Fibroblast of lung (primary cell): ENCODE results near the gene FADS6. TPM values are rescaled to one million over a fixed set of nuclear protein-coding genes. Genes with fewer than 3 reads are reported as not detected.
A peak's percentile ranks its signal among the peaks of the same experiment; 100 is the strongest.

Experiments used
- DNase-seq, 2 donors: peaks; one replicate each; pipeline versions ENCODE4 v3.0.0 to v3.0.0-alpha.2; 2010; ENCODE audit warnings: low read depth in 2 of 2
- H2AFZ ChIP-seq: 2 replicates; pipeline ENCODE4 v1.5.1; 2012; ENCODE audit warnings: low read length, control low read depth, inconsistent platforms
- H3K27ac ChIP-seq: 2 replicates; pipeline ENCODE4 v1.5.1; 2011; ENCODE audit warnings: low read length, control low read depth; ENCODE audit not compliant: insufficient read depth
- H3K27me3 ChIP-seq: 2 replicates; pipeline ENCODE4 v1.5.1; 2011; ENCODE audit warnings: mild to moderate bottlenecking, low read length; ENCODE audit not compliant: control insufficient read depth, insufficient read depth
- H3K36me3 ChIP-seq: 2 replicates; pipeline ENCODE4 v1.5.1; 2011; ENCODE audit warnings: low read length; ENCODE audit not compliant: control insufficient read depth, insufficient read depth
- H3K4me1 ChIP-seq: 2 replicates; pipeline ENCODE4 v1.5.1; 2011; ENCODE audit warnings: low read length; ENCODE audit not compliant: control insufficient read depth, insufficient read depth; ENCODE audit errors: extremely low read depth
- H3K4me2 ChIP-seq: 2 replicates; pipeline ENCODE4 v1.5.1; 2011; ENCODE audit warnings: low read length, control low read depth; ENCODE audit not compliant: insufficient read depth; ENCODE audit errors: extremely low read depth
- H3K4me3 ChIP-seq, 4 experiments: fragments of 200-600 bp in 1 of 4; sonication (generic) in 1 of 4; replicated peaks in 1 of 4; 2 replicates each; pipeline ENCODE4 v1.5.1; 2011 to 2016; ENCODE audit warnings: low read length in 4 of 4, low read depth in 3 of 4, mild to moderate bottlenecking in 3 of 4, control low read depth in 2 of 4, inconsistent platforms in 1 of 4, mixed read lengths in 1 of 4; ENCODE audit not compliant: insufficient read depth in 1 of 4; ENCODE audit errors: control extremely low read depth in 1 of 4
- H3K79me2 ChIP-seq: 2 replicates; pipeline ENCODE4 v1.5.1; 2012; ENCODE audit warnings: mild to moderate bottlenecking, low read length, inconsistent platforms; ENCODE audit not compliant: control insufficient read depth, insufficient read depth
- H3K9ac ChIP-seq: 2 replicates; pipeline ENCODE4 v1.5.1; 2011; ENCODE audit warnings: mild to moderate bottlenecking, low read length, control low read depth; ENCODE audit not compliant: insufficient read depth
- H3K9me3 ChIP-seq: 2 replicates; pipeline ENCODE4 v1.5.1; 2012; ENCODE audit warnings: low read depth, low read length; ENCODE audit not compliant: control insufficient read depth, insufficient read depth
- H4K20me1 ChIP-seq: 2 replicates; pipeline ENCODE4 v1.5.1; 2011; ENCODE audit warnings: low read length; ENCODE audit not compliant: control insufficient read depth, insufficient read depth; ENCODE audit errors: extremely low read depth
- CTCF ChIP-seq, 2 donors: IDR thresholded peaks in 1 of 2; conservative IDR thresholded peaks in 1 of 2; 1 replicate in 1 of 2; 2 replicates in 1 of 2; pipeline ENCODE4 v1.5.1; 2011 to 2012; ENCODE audit warnings: low read length in 2 of 2, control low read depth in 1 of 2, inconsistent platforms in 1 of 2, low read depth in 1 of 2, mild to moderate bottlenecking in 1 of 2
- EZH2 ChIP-seq: IDR thresholded peaks from 2 replicates; pipeline ENCODE4 v1.5.1; 2012; ENCODE audit warnings: low read length, control low read depth, mild to moderate bottlenecking; ENCODE audit errors: missing control alignments
- polyA plus RNA-seq, 2 donors: library from polyadenylated mRNA; depleted of rRNA in 1 of 2; stranded (reverse) in 1 of 2; unstranded in 1 of 2; fragments of >200 nt; gene quantifications; 2 replicates each; pipeline ENCODE4 v1.2.1, GENCODE V29; 2011 to 2012; ENCODE audit warnings: missing spikeins in 1 of 2
- total RNA-seq: library from RNA; depleted of rRNA; stranded (reverse); fragments of >200 nt; gene quantifications from 2 replicates; pipeline ENCODE4 v1.2.1, GENCODE V29; 2014

FADS6 gene
- total and polyA plus RNA-seq, 2 donors (not counting 1 experiment from before 2014, with no cell fraction given) = not detected

GRCh38 chr17:74836191-74836590 is 57.2 kb downstream of the FADS6 start:
- Histone ChIP-seq H3K27me3 (no peaks in the 10 kb centered on the region), H3K4me2 (no peak overlapping the region), H3K4me1 (peaks cover 5% of the 10 kb centered on the region), H2AFZ (no peak overlapping the region), H3K9ac (no peak overlapping the region), H4K20me1 (no peaks in the 10 kb centered on the region), H3K9me3 (no peaks in the 10 kb centered on the region), H3K79me2 (no peaks in the 10 kb centered on the region), H3K4me3 (no peak overlapping the region), H3K27ac (no peak overlapping the region), H3K36me3 (no peaks in the 10 kb centered on the region)
- no peak for DNase-seq
- TF ChIP-seq CTCF (conservative IDR thresholded peaks at IDR 0.05 in 1 of 2, IDR thresholded peaks at IDR 0.05 in 1 of 2; ENCODE audit: low read depth in 1 of 2, low read length in 2 of 2) (no peak), EZH2 (no peak)

- no peak overlapping the region for H3K4me2 ChIP-seq
Observed at GRCh38 chr17:74833501-74834377, 59.7 kb downstream of the FADS6 start.

More at GRCh38 chr17:74833501-74834377, 59.7 kb downstream of the FADS6 start:
- H3K4me1 ChIP-seq = no peaks in the 10 kb centered on the region
- no peaks in the 10 kb centered on the region for H3K9me3 ChIP-seq
- no peaks in the 10 kb centered on the region for H3K79me2 ChIP-seq
- H3K27me3 ChIP-seq = no peaks in the 10 kb centered on the region
- no peaks in the 10 kb centered on the region for H4K20me1 ChIP-seq
- DNase-seq = peak in 1 of 2 donors; percentile 41
- H3K27ac ChIP-seq = no peak overlapping the region
- no peak for TF ChIP-seq EZH2
- no peak for TF ChIP-seq CTCF (conservative IDR thresholded peaks at IDR 0.05 in 1 of 2, IDR thresholded peaks at IDR 0.05 in 1 of 2; ENCODE audit: low read depth in 1 of 2, low read length in 2 of 2)
- H2AFZ ChIP-seq = no peak overlapping the region
- no peak overlapping the region for H3K4me3 ChIP-seq
- H3K9ac ChIP-seq = no peak overlapping the region
- H3K36me3 ChIP-seq = no peaks in the 10 kb centered on the region
